Suprapubic skin (tissue), 3 donors: ENCODE measurements around the gene EBI3.

Experiments used
- CTCF ChIP-seq, 2 donors: fragments of 200-600 bp in 1 of 2; fragments of 450-650 bp in 1 of 2; sonication (generic) in 1 of 2; IDR thresholded peaks; one replicate each; pipeline ENCODE4 v1.5.1; 2016 to 2019; ENCODE audit warnings: antibody characterized with exemption in 2 of 2, mild to moderate bottlenecking in 1 of 2, moderate library complexity in 1 of 2
- POLR2AphosphoS5 ChIP-seq, 3 donors: sonication (generic); formaldehyde crosslinking; IDR thresholded peaks; one replicate each; pipeline ENCODE4 v1.6.1; 2017; ENCODE audit warnings: antibody characterized with exemption in 3 of 3

- no peak for TF ChIP-seq CTCF (IDR thresholded peaks at IDR 0.05)
- TF ChIP-seq POLR2AphosphoS5 (IDR thresholded peaks at IDR 0.05): no peak
Measured at GRCh38 chr19:4194353-4194752, 35.0 kb upstream of the EBI3 start.
